Measurements from ENCODE around the gene PFDN1.

PFDN1 gene

DNA sequence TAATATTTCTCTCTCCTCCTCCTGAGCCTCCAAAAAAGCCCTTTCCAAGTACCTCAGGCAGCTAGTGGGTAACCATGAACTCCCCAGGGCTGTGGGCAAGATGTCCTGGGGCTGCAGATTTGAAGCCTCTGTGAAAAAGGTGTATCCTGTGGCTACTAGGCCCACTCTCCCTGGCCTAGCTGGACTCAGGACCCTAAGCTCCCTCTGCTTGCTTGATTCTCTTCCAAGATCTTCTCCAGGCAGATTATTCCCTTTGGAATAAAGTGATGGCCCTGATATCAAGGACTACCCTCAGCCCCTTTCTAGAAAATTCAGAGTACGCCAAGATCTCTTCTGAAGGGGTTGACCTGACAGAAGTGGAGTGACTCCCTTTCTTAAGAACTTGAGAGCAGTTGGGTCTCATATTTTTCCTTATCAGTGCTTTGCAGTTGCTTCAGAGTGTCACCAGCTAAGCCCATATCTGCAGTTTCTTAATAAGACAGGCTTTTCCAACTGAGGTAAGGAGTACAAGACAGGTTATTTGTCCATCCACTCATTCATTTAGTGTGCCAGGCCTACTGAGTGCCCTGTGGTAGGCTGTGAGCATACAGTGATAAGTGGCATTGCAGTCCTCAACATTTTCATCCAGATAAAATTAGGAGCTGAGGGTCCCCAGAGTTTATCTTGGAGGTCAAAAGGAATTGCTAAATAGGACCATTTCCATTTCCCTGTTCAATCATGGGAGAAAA is 85.4 kb downstream of the PFDN1 start:
- TF ChIP-seq, protein P1, sequence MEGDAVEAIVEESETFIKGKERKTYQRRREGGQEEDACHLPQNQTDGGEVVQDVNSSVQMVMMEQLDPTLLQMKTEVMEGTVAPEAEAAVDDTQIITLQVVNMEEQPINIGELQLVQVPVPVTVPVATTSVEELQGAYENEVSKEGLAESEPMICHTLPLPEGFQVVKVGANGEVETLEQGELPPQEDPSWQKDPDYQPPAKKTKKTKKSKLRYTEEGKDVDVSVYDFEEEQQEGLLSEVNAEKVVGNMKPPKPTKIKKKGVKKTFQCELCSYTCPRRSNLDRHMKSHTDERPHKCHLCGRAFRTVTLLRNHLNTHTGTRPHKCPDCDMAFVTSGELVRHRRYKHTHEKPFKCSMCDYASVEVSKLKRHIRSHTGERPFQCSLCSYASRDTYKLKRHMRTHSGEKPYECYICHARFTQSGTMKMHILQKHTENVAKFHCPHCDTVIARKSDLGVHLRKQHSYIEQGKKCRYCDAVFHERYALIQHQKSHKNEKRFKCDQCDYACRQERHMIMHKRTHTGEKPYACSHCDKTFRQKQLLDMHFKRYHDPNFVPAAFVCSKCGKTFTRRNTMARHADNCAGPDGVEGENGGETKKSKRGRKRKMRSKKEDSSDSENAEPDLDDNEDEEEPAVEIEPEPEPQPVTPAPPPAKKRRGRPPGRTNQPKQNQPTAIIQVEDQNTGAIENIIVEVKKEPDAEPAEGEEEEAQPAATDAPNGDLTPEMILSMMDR (conservative IDR thresholded peaks at IDR 0.05; ENCODE audit: control insufficient read depth, insufficient read depth, low read depth, low read length), result no peak
- no peak overlapping the region for H3K4me3 ChIP-seq (ENCODE audit: control insufficient read depth, low read depth, low read length)
- no peak for DNase-seq (ENCODE audit: low read depth)

- TF ChIP-seq, protein P1 (conservative IDR thresholded peaks at IDR 0.05; ENCODE audit: control insufficient read depth, insufficient read depth, low read depth, low read length), result no peak
- H3K4me3 ChIP-seq (ENCODE audit: control insufficient read depth, low read depth, low read length), result no peak overlapping the region
- DNase-seq (ENCODE audit: low read depth), result no peak
These were observed 86.3 kb downstream of the PFDN1 start for GRCh38 chr5:140216478-140217074.

- TF ChIP-seq, protein P1 (conservative IDR thresholded peaks at IDR 0.05; ENCODE audit: control insufficient read depth, insufficient read depth, low read depth, low read length), result no peak
- no peak for DNase-seq (ENCODE audit: low read depth)
- H3K4me3 ChIP-seq (ENCODE audit: control insufficient read depth, low read depth, low read length), result no peak overlapping the region
These were observed 87.6 kb downstream of the PFDN1 start for GRCh38 chr5:140215276-140215675.

DNA sequence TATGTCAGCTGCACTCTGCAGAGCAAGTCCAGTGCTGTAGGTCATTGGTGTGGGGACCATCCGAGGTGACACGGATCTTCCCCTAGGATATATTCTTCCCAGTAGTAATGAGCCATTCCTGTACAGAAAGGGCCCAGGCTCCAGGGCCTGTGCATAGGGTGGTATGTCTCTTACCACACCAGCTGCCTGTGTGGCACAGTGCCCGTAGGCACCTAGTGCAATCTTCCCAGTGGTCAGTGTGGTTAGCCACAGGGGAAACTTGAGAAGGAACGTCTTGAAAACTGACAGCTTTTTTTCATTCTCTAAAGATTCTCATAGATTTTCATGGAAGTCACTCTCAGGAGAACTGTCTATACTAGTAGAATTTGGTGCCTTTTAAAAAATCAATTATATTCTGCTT is 88.1 kb downstream of the PFDN1 start:
- H3K4me3 ChIP-seq (ENCODE audit: control insufficient read depth, low read depth, low read length), result no peak overlapping the region
- TF ChIP-seq, protein P1 (conservative IDR thresholded peaks at IDR 0.05; ENCODE audit: control insufficient read depth, insufficient read depth, low read depth, low read length), result no peak
- peak; percentile 78 for DNase-seq (ENCODE audit: low read depth)

DNA sequence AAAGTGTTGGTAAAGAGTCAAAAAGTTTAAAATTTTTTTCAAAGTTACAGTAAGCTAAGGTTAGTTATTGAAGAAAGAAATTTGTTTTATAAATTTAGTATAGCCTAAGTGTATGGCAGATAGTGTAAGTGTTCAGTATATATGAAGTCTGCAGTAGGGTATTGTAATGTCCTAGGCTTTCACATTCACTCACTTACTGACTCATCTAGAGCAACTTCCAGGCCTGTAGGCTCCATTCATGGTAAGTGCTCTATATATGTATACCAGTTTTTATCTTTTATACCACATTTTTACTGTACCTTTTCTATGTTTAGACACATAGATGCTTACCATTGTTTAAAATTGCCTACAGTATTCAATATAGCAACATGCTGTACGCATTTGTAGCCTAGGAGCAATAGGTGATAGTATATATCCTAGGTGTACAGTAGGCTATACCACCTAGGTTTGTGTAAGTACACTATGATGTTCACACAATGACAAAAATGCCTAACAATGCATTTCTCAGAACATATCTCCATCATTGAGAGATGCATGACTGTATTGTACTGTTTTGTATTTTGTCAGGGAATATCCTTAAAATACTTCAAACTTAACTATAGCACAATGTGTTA is 89.4 kb downstream of the PFDN1 start:
- TF ChIP-seq, protein P1 (conservative IDR thresholded peaks at IDR 0.05; ENCODE audit: control insufficient read depth, insufficient read depth, low read depth, low read length), result no peak
- H3K4me3 ChIP-seq (ENCODE audit: control insufficient read depth, low read depth, low read length), result no peak overlapping the region
- DNase-seq (ENCODE audit: low read depth), result no peak

DNA sequence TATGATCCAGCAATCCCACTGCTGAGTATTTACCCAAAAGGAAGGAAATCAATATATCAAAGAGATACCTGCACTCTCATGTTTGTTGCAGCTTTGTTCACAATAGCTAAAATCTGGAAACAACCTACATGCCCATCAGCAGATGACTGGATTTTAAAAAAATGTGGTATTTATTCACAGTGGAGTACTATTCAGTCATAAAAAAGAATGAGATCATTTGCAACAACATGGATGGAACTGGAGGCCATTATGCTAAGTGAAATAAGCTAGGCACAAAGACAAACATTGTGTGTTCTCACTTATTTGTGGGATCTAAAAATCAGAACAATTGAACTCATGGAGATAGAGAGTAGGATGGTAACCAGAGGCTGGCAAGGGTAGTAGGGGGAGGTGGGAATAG is 94.8 kb downstream of the PFDN1 start:
- TF ChIP-seq, protein P1 (conservative IDR thresholded peaks at IDR 0.05; ENCODE audit: control insufficient read depth, insufficient read depth, low read depth, low read length), result no peak
- DNase-seq (ENCODE audit: low read depth), result no peak
- no peak overlapping the region for H3K4me3 ChIP-seq (ENCODE audit: control insufficient read depth, low read depth, low read length)

Measured in fibroblast of mammary gland (primary cell).